Stomach smooth muscle (tissue), 2 donors: ENCODE results near the gene HDHD2.
"Not testable (repeated sequence)": the region's sequence is repeated elsewhere in the genome, so short reads cannot be mapped to it uniquely, and the experiment has no call there.

ENCODE experiments used
- H3K27ac ChIP-seq: one replicate; pipeline ENCODE4 v1.7.0; 2013; ENCODE audit warnings: mild to moderate bottlenecking, low read length, inconsistent platforms
- H3K27me3 ChIP-seq, 2 donors: one replicate each; pipeline ENCODE4 v1.7.0; 2013; ENCODE audit warnings: low read length in 2 of 2; ENCODE audit not compliant: insufficient read depth in 2 of 2, control insufficient read depth in 1 of 2
- H3K36me3 ChIP-seq, 2 donors: one replicate each; pipeline ENCODE4 v1.7.0; 2013; ENCODE audit warnings: low read length in 2 of 2; ENCODE audit not compliant: control insufficient read depth in 2 of 2, insufficient read depth in 2 of 2
- H3K4me1 ChIP-seq: one replicate; pipeline ENCODE4 v1.7.0; 2013; ENCODE audit warnings: low read length; ENCODE audit not compliant: control insufficient read depth, insufficient read depth
- H3K4me3 ChIP-seq, 2 donors: one replicate each; pipeline ENCODE4 v1.7.0; 2013; ENCODE audit warnings: low read length in 2 of 2
- H3K9ac ChIP-seq, 2 donors: one replicate each; pipeline ENCODE4 v1.7.0; 2013; ENCODE audit warnings: low read length in 2 of 2, mild to moderate bottlenecking in 1 of 2
- H3K9me3 ChIP-seq, 2 donors: one replicate each; pipeline ENCODE4 v1.7.0; 2013; ENCODE audit warnings: low read length in 2 of 2; ENCODE audit not compliant: control insufficient read depth in 2 of 2
- donor health status: healthy.
- donor health status: Pancreatic carcinoma.

HDHD2 gene, protein sequence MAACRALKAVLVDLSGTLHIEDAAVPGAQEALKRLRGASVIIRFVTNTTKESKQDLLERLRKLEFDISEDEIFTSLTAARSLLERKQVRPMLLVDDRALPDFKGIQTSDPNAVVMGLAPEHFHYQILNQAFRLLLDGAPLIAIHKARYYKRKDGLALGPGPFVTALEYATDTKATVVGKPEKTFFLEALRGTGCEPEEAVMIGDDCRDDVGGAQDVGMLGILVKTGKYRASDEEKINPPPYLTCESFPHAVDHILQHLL

DNA sequence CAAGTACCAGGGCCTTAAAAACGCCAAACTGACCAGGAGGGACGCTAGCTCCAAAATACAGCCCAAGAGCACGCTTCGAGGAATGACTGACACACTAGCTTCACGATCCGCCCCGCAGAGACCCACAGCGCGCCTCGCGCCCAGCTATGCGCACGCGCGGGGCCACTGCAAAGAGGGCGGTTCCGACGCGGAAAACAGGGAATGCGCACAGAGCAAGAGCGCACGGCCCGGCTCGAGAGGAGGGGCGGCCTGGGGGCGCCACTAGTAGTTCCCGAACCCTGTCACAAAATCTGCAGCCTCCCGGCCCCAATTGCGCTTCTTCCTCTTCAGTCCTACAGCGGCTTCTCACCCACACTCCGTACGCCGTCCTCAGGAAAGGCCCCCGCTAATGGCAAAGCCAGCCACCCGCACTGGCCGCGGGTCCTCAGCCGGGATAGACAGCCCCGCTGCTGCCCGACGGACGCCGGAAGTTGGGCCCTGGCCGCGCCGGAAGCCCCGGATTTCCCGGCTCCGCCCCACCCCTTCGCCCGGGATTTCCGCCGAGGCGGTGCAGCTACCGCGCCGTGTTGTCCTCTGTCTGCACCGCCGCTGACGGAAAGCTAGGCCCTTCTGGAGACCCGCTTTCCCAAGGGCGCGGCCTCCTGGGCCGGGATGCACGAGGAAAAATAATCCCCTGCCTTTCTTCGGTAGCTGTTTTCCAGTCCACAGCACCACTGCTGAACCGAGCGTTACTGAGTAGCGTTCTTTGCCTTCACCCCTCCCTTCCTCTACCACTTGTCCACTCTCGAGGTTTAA lies at the start of gene HDHD2:
HDHD2 (minus strand) TSS at position 472 of the 795 bp plus-strand sequence. CDS start 14,061 bp downstream, outside the sequence.
- peak within 1 kb of the TSS; percentile 94 to 96 for H3K4me3 ChIP-seq
- H3K27ac ChIP-seq, result peak within 1 kb of the TSS; percentile 91
- H3K9me3 ChIP-seq, result no peaks in the 10 kb centered on the region
- peak within 1 kb of the TSS; percentile 96 to 97 for H3K9ac ChIP-seq
- no peaks in the 10 kb centered on the region for H3K36me3 ChIP-seq
- H3K4me1 ChIP-seq, result peaks cover 13% of the 10 kb centered on the region
- no peaks in the 10 kb centered on the region for H3K27me3 ChIP-seq

GRCh38 chr18:47195961-47196360 lies 45.7 kb upstream of the HDHD2 start:
- not testable (repeated sequence) for H3K9ac ChIP-seq, H3K27me3 ChIP-seq, H3K9me3 ChIP-seq, H3K4me1 ChIP-seq, H3K4me3 ChIP-seq, H3K36me3 ChIP-seq, H3K27ac ChIP-seq

DNA sequence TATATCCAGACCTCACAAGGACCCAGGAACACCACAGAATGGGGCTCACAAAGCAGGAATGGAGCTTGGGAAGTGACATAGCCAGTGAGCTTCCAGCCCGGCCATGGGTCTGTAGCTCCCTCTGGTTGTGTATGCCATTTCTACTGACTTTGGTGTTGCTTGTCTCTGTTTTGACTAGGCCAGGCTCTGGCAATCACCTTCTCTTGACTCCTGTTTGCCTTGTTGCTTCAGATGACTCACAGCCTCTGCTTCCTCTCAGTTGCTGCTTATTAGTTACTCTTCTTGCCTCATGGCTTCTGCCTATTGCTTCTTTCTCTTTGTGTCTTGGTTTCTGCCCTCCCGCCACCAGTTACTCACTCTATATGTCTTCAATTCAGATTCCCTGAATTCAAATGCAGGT lies 41.7 kb upstream of the HDHD2 start:
- H3K4me1 ChIP-seq, result no peaks in the 10 kb centered on the region
- H3K27me3 ChIP-seq, result no peaks in the 10 kb centered on the region
- H3K9ac ChIP-seq, result no peak overlapping the region
- no peaks in the 10 kb centered on the region for H3K9me3 ChIP-seq
- H3K4me3 ChIP-seq, result no peak overlapping the region
- no peak overlapping the region for H3K27ac ChIP-seq
- H3K36me3 ChIP-seq, result no peaks in the 10 kb centered on the region

DNA sequence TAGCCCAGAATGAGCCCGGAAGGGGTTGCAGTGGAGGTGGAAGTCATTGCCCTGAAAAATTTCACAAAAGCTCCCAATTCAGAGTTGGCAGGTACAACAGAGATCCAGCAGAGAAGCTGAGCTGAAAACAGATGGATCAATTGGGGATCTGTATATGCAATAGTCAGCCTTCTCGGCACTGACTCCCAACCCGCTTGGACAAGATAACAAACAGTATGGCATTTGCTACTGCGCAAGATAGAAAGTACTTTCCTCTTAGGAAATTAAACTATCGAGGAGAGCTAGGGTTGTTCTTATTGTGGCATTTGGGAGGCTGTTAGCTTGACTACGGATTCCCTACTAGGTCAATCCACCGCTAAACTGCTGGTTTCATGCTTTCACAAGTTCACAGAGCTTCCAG lies 37.4 kb upstream of the HDHD2 start:
- H3K4me1 ChIP-seq, result no peaks in the 10 kb centered on the region
- no peaks in the 10 kb centered on the region for H3K36me3 ChIP-seq
- no peak overlapping the region for H3K9ac ChIP-seq
- no peaks in the 10 kb centered on the region for H3K27me3 ChIP-seq
- no peak overlapping the region for H3K4me3 ChIP-seq
- no peaks in the 10 kb centered on the region for H3K9me3 ChIP-seq
- H3K27ac ChIP-seq, result no peak overlapping the region

GRCh38 chr18:47184419-47185050 lies 34.2 kb upstream of the HDHD2 start:
- Histone ChIP-seq H3K9ac (no peak overlapping the region), H3K4me1 (no peaks in the 10 kb centered on the region), H3K27ac (no peak overlapping the region), H3K4me3 (no peak overlapping the region), H3K9me3 (no peaks in the 10 kb centered on the region), H3K36me3 (no peaks in the 10 kb centered on the region), H3K27me3 (no peaks in the 10 kb centered on the region)

DNA sequence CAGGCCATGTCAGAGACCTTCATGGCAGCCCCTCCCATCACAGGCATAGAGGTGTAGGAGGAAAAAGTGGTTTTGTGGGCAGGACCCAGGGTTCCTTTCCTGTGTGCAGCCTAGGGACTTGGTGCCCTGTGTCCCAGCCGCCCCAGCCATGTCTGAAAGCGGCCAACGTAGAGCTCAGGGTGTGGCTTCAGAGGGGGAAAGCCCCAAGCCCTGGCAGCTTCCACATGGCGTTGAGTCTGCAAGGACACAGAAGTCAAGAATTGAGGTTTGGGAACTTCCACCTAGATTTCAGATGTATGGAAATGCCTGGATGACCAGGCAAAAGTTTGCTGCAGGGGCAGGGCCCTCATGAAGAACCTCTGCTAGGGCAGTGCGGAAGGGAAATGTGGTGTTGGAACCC lies 31.9 kb upstream of the HDHD2 start:
- H3K4me1 ChIP-seq, H3K4me3 ChIP-seq, H3K27ac ChIP-seq, H3K9me3 ChIP-seq, H3K27me3 ChIP-seq, H3K9ac ChIP-seq, H3K36me3 ChIP-seq: not testable (repeated sequence)

GRCh38 chr18:47180765-47181164 lies 30.5 kb upstream of the HDHD2 start:
- Histone ChIP-seq H3K4me1 (no peaks in the 10 kb centered on the region), H3K27ac (no peak overlapping the region), H3K9ac (no peak overlapping the region), H3K4me3 (no peak overlapping the region), H3K36me3 (no peaks in the 10 kb centered on the region), H3K27me3 (no peaks in the 10 kb centered on the region), H3K9me3 (no peaks in the 10 kb centered on the region)

DNA sequence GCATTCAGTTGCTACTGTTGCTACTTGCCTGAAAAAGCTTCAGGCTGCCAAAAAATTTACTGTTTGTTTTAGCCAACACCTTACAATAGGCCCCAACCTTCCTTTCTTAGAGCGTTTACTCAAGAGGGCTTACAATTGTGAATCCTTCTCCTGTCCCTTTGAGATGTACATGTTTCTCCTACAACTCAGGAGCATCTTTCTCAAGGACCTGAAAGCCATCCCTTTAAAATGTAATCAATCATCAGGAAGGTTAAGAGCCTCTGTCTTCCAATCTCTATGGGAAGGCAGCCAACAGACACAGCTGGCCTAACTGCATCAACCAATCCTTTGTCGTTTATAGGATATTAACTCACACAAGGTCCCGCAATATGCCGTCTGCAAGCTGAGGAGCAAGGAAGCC lies 29.2 kb upstream of the HDHD2 start:
- Histone ChIP-seq H3K27ac (no peak overlapping the region), H3K9me3 (no peaks in the 10 kb centered on the region), H3K4me1 (peaks cover 5% of the 10 kb centered on the region), H3K36me3 (no peaks in the 10 kb centered on the region), H3K27me3 (no peaks in the 10 kb centered on the region), H3K4me3 (no peak overlapping the region), H3K9ac (no peak overlapping the region)

DNA sequence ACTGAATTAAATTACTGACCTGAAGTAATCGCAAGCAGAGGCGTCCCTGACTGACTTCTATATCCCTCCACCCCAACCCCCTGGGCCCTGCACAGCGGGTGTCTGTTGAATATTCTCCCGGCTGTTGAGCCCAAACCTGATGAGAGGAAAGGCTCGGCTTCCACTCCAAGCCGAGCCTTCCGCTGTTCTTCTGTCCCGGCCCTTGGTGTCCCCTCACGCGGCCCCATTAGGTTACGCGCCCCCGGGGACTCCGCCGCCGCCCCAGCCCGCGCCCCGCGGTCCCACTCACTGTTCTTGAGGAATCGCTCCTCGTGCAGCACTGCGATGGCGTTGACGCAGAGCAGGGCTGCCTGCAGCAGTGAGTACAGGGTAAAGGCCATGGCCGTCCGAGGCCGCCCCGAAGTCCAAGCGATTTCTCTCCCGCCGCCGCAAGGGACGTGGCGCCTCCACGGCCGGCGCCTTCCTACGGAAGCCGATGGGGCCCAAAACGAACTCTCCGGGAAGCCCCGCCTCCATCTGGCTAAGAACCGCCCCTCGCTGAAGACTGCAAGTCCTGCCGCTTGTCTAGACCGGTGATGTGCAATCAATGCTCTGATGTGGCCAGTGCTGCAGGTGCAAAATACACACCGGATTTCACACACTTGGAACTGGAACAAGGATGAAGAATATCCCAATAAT lies 25.7 kb upstream of the HDHD2 start, which contains the start of gene IER3IP1:
IER3IP1 (minus strand) TSS at position 467 of the 678 bp plus-strand sequence; CDS start at position 380, 87 bp downstream.
- H3K9ac ChIP-seq, result peak within 1 kb of the TSS; percentile 86 to 92
- peaks cover 11% of the 10 kb centered on the region for H3K4me1 ChIP-seq
- H3K9me3 ChIP-seq, result no peaks in the 10 kb centered on the region
- peak within 1 kb of the TSS; percentile 80 to 87 for H3K4me3 ChIP-seq
- H3K36me3 ChIP-seq, result no peaks in the 10 kb centered on the region
- H3K27ac ChIP-seq, result peak within 1 kb of the TSS; percentile 58
- H3K27me3 ChIP-seq, result no peaks in the 10 kb centered on the region

GRCh38 chr18:47175283-47175897 lies 25.1 kb upstream of the HDHD2 start:
- Histone ChIP-seq H3K4me3 (peak overlapping the region; percentile 80 to 87), H3K4me1 (peaks cover 11% of the 10 kb centered on the region), H3K9ac (peak overlapping the region; percentile 86 to 92), H3K27me3 (no peaks in the 10 kb centered on the region), H3K27ac (peak overlapping the region; percentile 58), H3K9me3 (no peaks in the 10 kb centered on the region), H3K36me3 (no peaks in the 10 kb centered on the region)
